ENCODE measurements around the gene AHI1. TPM values are rescaled to one million over a fixed set of nuclear protein-coding genes. Genes with fewer than 3 reads are reported as not detected.

The AHI1 gene
- total RNA-seq, 5 donors from 2014 or later (not counting 1 experiment from before 2014, with no cell fraction given): 9.6 to 27.6 (median 15.8) TPM

DNA sequence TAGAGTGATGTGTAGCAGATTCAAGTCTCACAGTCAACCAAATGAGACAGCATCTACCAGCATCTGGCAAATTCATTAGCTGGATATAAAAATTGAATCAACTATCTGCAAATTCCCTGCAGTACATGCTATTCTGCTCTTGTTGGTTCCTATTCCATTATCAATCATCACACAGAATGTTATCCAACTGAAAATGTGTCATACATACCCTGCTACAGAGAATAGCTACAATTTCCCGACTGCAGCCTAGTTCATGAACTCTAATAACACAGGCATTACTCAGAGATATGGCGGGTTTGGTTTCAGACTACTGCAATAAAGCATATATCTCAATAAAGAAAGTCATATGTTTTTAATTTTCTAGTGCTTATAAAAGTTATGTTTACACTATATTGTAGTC lies 78.4 kb downstream of the AHI1 start:
- Histone ChIP-seq H3K36me3 (ENCODE audit: control insufficient read depth in 2 of 2, extremely low read depth in 1 of 2, insufficient read depth in 1 of 2, low read length in 1 of 2) (no peaks in the 10 kb centered on the region), H3K27ac (ENCODE audit: low read length) (no peak overlapping the region), H3K27me3 (replicated peaks in 1 of 2; ENCODE audit: control insufficient read depth in 2 of 2, extremely low read depth in 1 of 2, insufficient read depth in 2 of 2, low read length in 1 of 2) (no peaks in the 10 kb centered on the region), H3K4me3 (ENCODE audit: control insufficient read depth in 1 of 2, extremely low read depth in 1 of 2, low read length in 1 of 2) (no peak overlapping the region), H3K4me1 (ENCODE audit: control insufficient read depth in 1 of 2, extremely low read depth in 1 of 2, insufficient read depth in 2 of 2, low read length in 2 of 2) (no peaks in the 10 kb centered on the region), H3K9me3 (no peaks in the 10 kb centered on the region)
- POLR2A ChIA-PET: interaction anchor here in 1 of 2 donors (0.6 kb wide), 1 partner anchor 211 kb away, joined by 4 read pairs; no protein-coding TSS in a partner anchor
- DNase-seq: no peak
- Mint-ChIP-seq H3K4me1 (no peaks in the 10 kb centered on the region), H3K9me3 (no peaks in the 10 kb centered on the region), H3K36me3 (peaks cover 16% of the 10 kb centered on the region), H3K27ac (no peak overlapping the region), H3K4me3 (no peak overlapping the region), H3K27me3 (no peaks in the 10 kb centered on the region)
- CTCF ChIA-PET: interaction anchor here (1.1 to 1.4 kb wide), 2 partner anchors 275 to 276 kb away, joined by 5 to 6 read pairs; no protein-coding TSS in a partner anchor
- WGBS (ENCODE audit: insufficient coverage): no CpG with 5 or more reads among the region's 2 CpGs
- ATAC-seq (replicated peaks in 1 of 4): no peak

DNA sequence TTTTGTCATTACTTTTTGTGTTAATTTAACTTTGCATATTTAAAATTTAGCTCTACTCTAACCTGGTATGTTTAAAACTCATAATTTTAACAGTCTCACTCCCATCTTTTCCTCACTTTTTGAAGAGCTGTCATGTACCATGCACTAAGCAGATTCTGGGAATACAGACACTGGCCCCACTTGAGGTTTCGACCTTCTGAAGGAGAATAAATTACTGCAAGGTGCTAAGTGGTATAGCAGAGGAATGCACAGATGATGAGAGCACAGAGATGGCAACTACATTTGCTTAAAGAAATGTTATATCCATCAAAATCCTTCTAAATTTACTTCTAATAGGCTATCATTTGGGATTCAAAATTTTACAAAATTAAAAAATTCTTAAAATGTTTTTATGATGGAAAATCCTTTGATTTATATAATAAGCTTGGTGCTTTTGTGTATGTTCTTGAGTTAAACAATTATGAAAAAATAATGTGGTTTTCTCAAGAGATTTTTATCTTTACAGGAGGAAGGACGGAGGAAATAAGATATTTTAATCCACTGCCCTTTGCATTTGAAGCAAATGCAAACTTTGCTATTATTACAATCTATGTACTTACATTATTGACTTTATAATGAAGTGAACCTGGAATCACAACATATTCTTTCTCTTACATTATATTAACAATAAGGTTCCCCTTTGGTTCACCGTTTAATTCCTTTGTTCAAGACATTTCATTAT lies 79.3 kb downstream of the AHI1 start:
- Histone ChIP-seq H3K27ac (ENCODE audit: low read length) (no peak overlapping the region), H3K36me3 (ENCODE audit: control insufficient read depth in 2 of 2, extremely low read depth in 1 of 2, insufficient read depth in 1 of 2, low read length in 1 of 2) (no peaks in the 10 kb centered on the region), H3K4me3 (ENCODE audit: control insufficient read depth in 1 of 2, extremely low read depth in 1 of 2, low read length in 1 of 2) (no peak overlapping the region), H3K27me3 (replicated peaks in 1 of 2; ENCODE audit: control insufficient read depth in 2 of 2, extremely low read depth in 1 of 2, insufficient read depth in 2 of 2, low read length in 1 of 2) (no peaks in the 10 kb centered on the region), H3K9me3 (no peaks in the 10 kb centered on the region), H3K4me1 (ENCODE audit: control insufficient read depth in 1 of 2, extremely low read depth in 1 of 2, insufficient read depth in 2 of 2, low read length in 2 of 2) (no peaks in the 10 kb centered on the region)
- POLR2A ChIA-PET: interaction anchor here in 1 of 2 donors (0.6 kb wide), 1 partner anchor 210 kb away, joined by 4 read pairs; no protein-coding TSS in a partner anchor
- Mint-ChIP-seq H3K27ac (no peak overlapping the region), H3K27me3 (no peaks in the 10 kb centered on the region), H3K9me3 (no peaks in the 10 kb centered on the region), H3K4me1 (no peaks in the 10 kb centered on the region), H3K36me3 (peaks cover 20% of the 10 kb centered on the region), H3K4me3 (no peak overlapping the region)
- DNase-seq (no peak), ATAC-seq (replicated peaks in 1 of 4) (no peak)
- WGBS (ENCODE audit: insufficient coverage): no CpG with 5 or more reads among the region's 3 CpGs
- CTCF ChIA-PET: interaction anchor here (0.7 to 1.4 kb wide), 4 partner anchors 42 to 320 kb away, joined by 3 to 6 read pairs (median 4); no protein-coding TSS in a partner anchor

DNA sequence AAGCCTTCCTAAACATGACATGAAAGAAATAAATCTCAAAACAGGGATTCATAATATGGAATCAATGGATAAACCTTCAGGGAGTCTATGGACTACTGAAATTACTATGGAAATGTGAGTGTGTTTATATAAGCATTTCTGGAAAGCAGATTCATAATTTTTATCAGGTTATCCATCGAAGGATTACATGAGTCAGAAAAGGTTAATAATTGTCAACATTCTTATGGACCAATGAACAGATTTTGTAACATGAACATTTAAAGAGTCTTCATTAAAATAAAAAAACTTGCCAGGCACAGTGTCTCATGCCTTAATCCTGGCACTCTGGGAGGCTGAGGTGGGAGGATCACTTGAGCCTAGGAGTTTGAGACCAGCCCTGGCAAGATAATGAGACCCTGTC lies 84.8 kb downstream of the AHI1 start:
- CTCF ChIA-PET: interaction anchor here in 1 of 2 donors (0.7 kb wide), 1 partner anchor 1257 kb away, joined by 3 read pairs; no protein-coding TSS in a partner anchor
- H3K27ac Mint-ChIP-seq: no peak overlapping the region
- ATAC-seq (replicated peaks in 1 of 4): no peak

DNA sequence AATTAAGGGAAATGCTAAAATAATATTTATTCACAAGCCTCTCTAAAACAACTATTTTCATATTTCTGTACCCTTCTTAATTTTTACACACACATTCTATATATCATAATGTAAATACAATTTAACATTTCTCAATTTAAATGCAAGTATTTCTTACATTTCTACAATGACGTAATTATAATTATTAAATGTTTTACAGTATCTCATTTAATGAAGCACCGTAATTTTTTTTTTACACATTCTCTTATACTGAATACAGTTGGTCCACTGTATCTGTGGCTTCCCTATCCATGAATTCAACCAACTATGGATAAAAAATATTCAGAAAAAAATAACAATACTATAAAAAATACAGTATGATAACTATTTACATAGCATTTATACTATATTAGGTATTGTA lies 85.7 kb downstream of the AHI1 start:
- Mint-ChIP-seq H3K4me1 (no peaks in the 10 kb centered on the region), H3K4me3 (no peak overlapping the region), H3K27me3 (no peaks in the 10 kb centered on the region), H3K36me3 (peaks cover 24% of the 10 kb centered on the region), H3K9me3 (no peaks in the 10 kb centered on the region), H3K27ac (no peak overlapping the region)
- H3K9me3 ChIP-seq: no peaks in the 10 kb centered on the region
- no CpG with 5 or more reads among the region's 2 CpGs for WGBS (ENCODE audit: insufficient coverage)
- H3K27ac ChIP-seq (ENCODE audit: low read length): no peak overlapping the region
- ChIA-PET CTCF (no interaction called here), POLR2A (interaction anchor here in 1 of 2 donors (0.6 kb wide), 2 partner anchors 233 to 325 kb away, joined by 4 to 7 read pairs; no protein-coding TSS in a partner anchor)
- DNase-seq (no peak), ATAC-seq (replicated peaks in 1 of 4) (no peak)
- H3K4me3 ChIP-seq (ENCODE audit: control insufficient read depth in 1 of 2, extremely low read depth in 1 of 2, low read length in 1 of 2): no peak overlapping the region
- H3K4me1 ChIP-seq (ENCODE audit: control insufficient read depth in 1 of 2, extremely low read depth in 1 of 2, insufficient read depth in 2 of 2, low read length in 2 of 2): no peaks in the 10 kb centered on the region
- H3K27me3 ChIP-seq (replicated peaks in 1 of 2; ENCODE audit: control insufficient read depth in 2 of 2, extremely low read depth in 1 of 2, insufficient read depth in 2 of 2, low read length in 1 of 2): no peaks in the 10 kb centered on the region
- no peaks in the 10 kb centered on the region for H3K36me3 ChIP-seq (ENCODE audit: control insufficient read depth in 2 of 2, extremely low read depth in 1 of 2, insufficient read depth in 1 of 2, low read length in 1 of 2)

More for the DNA sequence above, 84.8 kb downstream of the AHI1 start:
- Mint-ChIP-seq H3K4me1 (no peaks in the 10 kb centered on the region), H3K9me3 (no peaks in the 10 kb centered on the region), H3K4me3 (no peak overlapping the region), H3K36me3 (peaks cover 24% of the 10 kb centered on the region), H3K27me3 (no peaks in the 10 kb centered on the region)
- H3K27ac ChIP-seq (ENCODE audit: low read length): no peak overlapping the region
- DNase-seq: no peak
- H3K4me1 ChIP-seq (ENCODE audit: control insufficient read depth in 1 of 2, extremely low read depth in 1 of 2, insufficient read depth in 2 of 2, low read length in 2 of 2): no peaks in the 10 kb centered on the region
- no CpG with 5 or more reads among the region's 1 CpG for WGBS (ENCODE audit: insufficient coverage)
- H3K9me3 ChIP-seq: no peaks in the 10 kb centered on the region
- no peaks in the 10 kb centered on the region for H3K27me3 ChIP-seq (replicated peaks in 1 of 2; ENCODE audit: control insufficient read depth in 2 of 2, extremely low read depth in 1 of 2, insufficient read depth in 2 of 2, low read length in 1 of 2)
- H3K36me3 ChIP-seq (ENCODE audit: control insufficient read depth in 2 of 2, extremely low read depth in 1 of 2, insufficient read depth in 1 of 2, low read length in 1 of 2): no peaks in the 10 kb centered on the region
- POLR2A ChIA-PET: no interaction called here
- H3K4me3 ChIP-seq (ENCODE audit: control insufficient read depth in 1 of 2, extremely low read depth in 1 of 2, low read length in 1 of 2): no peak overlapping the region

DNA sequence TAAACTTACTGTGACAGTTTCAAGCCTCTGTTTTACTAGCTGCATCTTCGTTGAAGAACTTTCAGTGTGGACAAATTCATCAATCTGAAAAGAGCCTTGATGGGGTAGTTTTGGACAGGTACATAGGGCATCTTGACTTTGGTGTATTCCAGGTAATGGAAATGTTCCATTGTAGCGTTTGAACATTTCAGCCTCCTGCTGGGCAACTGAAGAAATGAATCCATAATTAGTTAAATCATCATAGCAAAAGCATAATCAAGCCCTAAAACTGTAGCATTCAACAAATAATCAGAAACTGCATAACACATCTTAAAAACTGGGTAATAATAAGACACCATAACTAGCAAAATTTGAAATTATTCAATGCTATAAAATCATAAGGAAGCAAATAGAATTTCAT lies 86.2 kb downstream of the AHI1 start:
- no CpG with 5 or more reads among the region's 2 CpGs for WGBS (ENCODE audit: insufficient coverage)

DNA sequence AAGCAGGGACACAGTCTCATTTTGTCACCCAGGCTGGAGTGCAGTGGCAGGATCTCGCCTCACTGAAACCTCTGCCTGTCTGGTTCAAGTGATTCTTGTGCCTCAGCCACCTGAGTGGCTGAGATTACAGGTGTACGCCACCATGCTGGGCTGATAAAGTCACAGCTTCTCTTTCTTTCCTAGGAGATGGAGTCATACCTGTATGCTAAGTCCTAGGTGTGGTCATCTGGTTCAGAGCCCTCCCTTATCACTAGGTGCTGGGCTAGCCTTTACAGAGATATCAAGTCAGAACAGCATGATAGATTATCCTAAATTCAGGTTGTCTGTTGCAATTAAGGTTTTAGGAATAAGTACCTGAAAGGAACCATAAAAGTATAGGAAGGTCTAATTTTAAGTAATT lies 86.7 kb downstream of the AHI1 start:
- Mint-ChIP-seq H3K36me3 (peaks cover 25% of the 10 kb centered on the region), H3K9me3 (no peaks in the 10 kb centered on the region), H3K27me3 (no peaks in the 10 kb centered on the region), H3K4me1 (no peaks in the 10 kb centered on the region), H3K4me3 (no peak overlapping the region), H3K27ac (no peak overlapping the region)
- Histone ChIP-seq H3K27ac (ENCODE audit: low read length) (no peak overlapping the region), H3K36me3 (ENCODE audit: control insufficient read depth in 2 of 2, extremely low read depth in 1 of 2, insufficient read depth in 1 of 2, low read length in 1 of 2) (no peaks in the 10 kb centered on the region), H3K9me3 (no peaks in the 10 kb centered on the region), H3K4me1 (ENCODE audit: control insufficient read depth in 1 of 2, extremely low read depth in 1 of 2, insufficient read depth in 2 of 2, low read length in 2 of 2) (no peaks in the 10 kb centered on the region), H3K4me3 (ENCODE audit: control insufficient read depth in 1 of 2, extremely low read depth in 1 of 2, low read length in 1 of 2) (no peak overlapping the region), H3K27me3 (replicated peaks in 1 of 2; ENCODE audit: control insufficient read depth in 2 of 2, extremely low read depth in 1 of 2, insufficient read depth in 2 of 2, low read length in 1 of 2) (no peaks in the 10 kb centered on the region)
- no peak for DNase-seq
- ChIA-PET POLR2A (no interaction called here), CTCF (interaction anchor here in 1 of 2 donors (0.6 kb wide), 1 partner anchor 267 kb away, joined by 3 read pairs; no protein-coding TSS in a partner anchor)
- ATAC-seq (replicated peaks in 1 of 4): no peak
- 95% methylated on average over 2 of the region's 2 CpGs for WGBS (ENCODE audit: insufficient coverage)

More for the DNA sequence above, 86.2 kb downstream of the AHI1 start:
- no peaks in the 10 kb centered on the region for H3K36me3 ChIP-seq (ENCODE audit: control insufficient read depth in 2 of 2, extremely low read depth in 1 of 2, insufficient read depth in 1 of 2, low read length in 1 of 2)
- DNase-seq: no peak
- ATAC-seq (replicated peaks in 1 of 4): no peak
- POLR2A ChIA-PET: interaction anchor here in 1 of 2 donors (0.6 kb wide), 2 partner anchors 233 to 325 kb away, joined by 4 to 7 read pairs; no protein-coding TSS in a partner anchor
- no peak overlapping the region for H3K4me3 ChIP-seq (ENCODE audit: control insufficient read depth in 1 of 2, extremely low read depth in 1 of 2, low read length in 1 of 2)
- H3K27me3 Mint-ChIP-seq: no peaks in the 10 kb centered on the region
- H3K27me3 ChIP-seq (replicated peaks in 1 of 2; ENCODE audit: control insufficient read depth in 2 of 2, extremely low read depth in 1 of 2, insufficient read depth in 2 of 2, low read length in 1 of 2): no peaks in the 10 kb centered on the region
- peaks cover 27% of the 10 kb centered on the region for H3K36me3 Mint-ChIP-seq
- H3K9me3 Mint-ChIP-seq: no peaks in the 10 kb centered on the region
- no peaks in the 10 kb centered on the region for H3K9me3 ChIP-seq
- H3K4me3 Mint-ChIP-seq: no peak overlapping the region
- no peaks in the 10 kb centered on the region for H3K4me1 Mint-ChIP-seq
- H3K4me1 ChIP-seq (ENCODE audit: control insufficient read depth in 1 of 2, extremely low read depth in 1 of 2, insufficient read depth in 2 of 2, low read length in 2 of 2): no peaks in the 10 kb centered on the region
- no peak overlapping the region for H3K27ac ChIP-seq (ENCODE audit: low read length)
- CTCF ChIA-PET: no interaction called here
- no peak overlapping the region for H3K27ac Mint-ChIP-seq
